Caco-2 (cell line): ENCODE measurements around the gene TMEM196. TPM values are rescaled to one million over a fixed set of nuclear protein-coding genes. Genes with fewer than 3 reads are reported as not detected.

Source experiments
- BruUV-seq: library from RNA; stranded (reverse); fragments of 400-500 nt; replicated peaks from 2 replicates; lab custom pipeline; 2021; lab: Mats Ljungman, UMichigan
- CTCF ChIA-PET: fragments of 300-600 bp; sonication (Branson Sonifier 250); formaldehyde crosslinking; loops from one replicate; lab custom pipeline; 2022; ENCODE audit warnings: antibody characterized with exemption; lab: Charles Lee
- POLR2A ChIA-PET: fragments of 300-600 bp; sonication (Branson Sonifier 250); formaldehyde crosslinking; loops from one replicate; lab custom pipeline; 2022; ENCODE audit warnings: antibody characterized with exemption; lab: Charles Lee
- DNase-seq, 2 experiments: peaks; one replicate each; pipeline versions ENCODE4 v3.0.0 to v3.0.0-alpha.2; 2020 to 2022
- H3K27me3 ChIP-seq: replicated peaks from 2 replicates; pipeline ENCODE4 v1.6.0; 2011; ENCODE audit warnings: low read length; ENCODE audit not compliant: control insufficient read depth, insufficient read depth
- H3K36me3 ChIP-seq: 2 replicates; pipeline ENCODE4 v1.5.1; 2011; ENCODE audit warnings: low read length; ENCODE audit not compliant: control insufficient read depth, insufficient read depth
- H3K4me1 ChIP-seq: fragments of 250-450 bp; sonication (Bioruptor Pico); 2 replicates; pipeline ENCODE4 v1.5.1; 2020; ENCODE audit warnings: mild to moderate bottlenecking
- H3K4me3 ChIP-seq: 2 replicates; pipeline ENCODE4 v1.5.1; 2011; ENCODE audit warnings: low read depth, mild to moderate bottlenecking, control low read depth, low read length
- H3K9me3 ChIP-seq: fragments of 250-450 bp; sonication (Bioruptor Pico); 2 replicates; pipeline ENCODE4 v1.5.1; 2020; ENCODE audit warnings: mild to moderate bottlenecking, moderate library complexity
- H3K27ac Mint-ChIP-seq: one replicate; pipeline ENCODE4 v1.8.0; 2022; ENCODE audit warnings: mixed read lengths; ENCODE audit not compliant: unreplicated experiment
- H3K27me3 Mint-ChIP-seq: one replicate; pipeline ENCODE4 v1.8.0; 2022; ENCODE audit warnings: mixed read lengths; ENCODE audit not compliant: insufficient read depth, unreplicated experiment
- H3K36me3 Mint-ChIP-seq: one replicate; pipeline ENCODE4 v1.8.0; 2022; ENCODE audit warnings: mild to moderate bottlenecking, mixed read lengths; ENCODE audit not compliant: insufficient read depth, unreplicated experiment
- H3K4me1 Mint-ChIP-seq: one replicate; pipeline ENCODE4 v1.8.0; 2022; ENCODE audit warnings: low read depth, mixed read lengths; ENCODE audit not compliant: unreplicated experiment
- H3K4me3 Mint-ChIP-seq: one replicate; pipeline ENCODE4 v1.8.0; 2022; ENCODE audit warnings: mild to moderate bottlenecking, moderate library complexity, mixed read lengths; ENCODE audit not compliant: unreplicated experiment
- H3K9me3 Mint-ChIP-seq: one replicate; pipeline ENCODE4 v1.8.0; 2022; ENCODE audit warnings: mixed read lengths; ENCODE audit not compliant: unreplicated experiment
- intact Hi-C: fragments of 100-400 bp; cut with micrococcal nuclease; formaldehyde crosslinking; loops from one replicate; pipeline ENCODE4 v1.10.0; 2022; ENCODE audit not compliant: unreplicated experiment
- total RNA-seq: library from RNA; stranded (reverse); gene quantifications from 2 replicates; pipeline ENCODE4 v1.2.3, GENCODE V29; 2022
- TF ChIP-seq, protein P1 (sequence below), 2 experiments: fragments of 200-600 bp in 1 of 2; IDR thresholded peaks; 1 replicate in 1 of 2; 2 replicates in 1 of 2; pipeline versions ENCODE4 v1.5.1 to v1.8.0; 2011 to 2022; ENCODE audit warnings: antibody characterized with exemption in 1 of 2, control low read depth in 1 of 2, inconsistent platforms in 1 of 2, low read depth in 1 of 2, low read length in 1 of 2, mild to moderate bottlenecking in 1 of 2, moderate library complexity in 1 of 2; ENCODE audit not compliant: insufficient read depth in 1 of 2, severe bottlenecking in 1 of 2, unreplicated experiment in 1 of 2

Gene TMEM196
- total RNA-seq, 1 experiment from 2014 or later: not detected

GRCh38 chr7:19708397-19709248, 64.8 kb downstream of the TMEM196 start, which contains the start of gene POLR1F:
TSS of gene POLR1F (minus strand) at chr7:19709037. CDS start at chr7:19709016, 21 bp downstream.
- Histone ChIP-seq H3K27me3 (no peaks in the 10 kb centered on the region), H3K9me3 (no peaks in the 10 kb centered on the region), H3K36me3 (no peaks in the 10 kb centered on the region), H3K4me1 (peaks cover 12% of the 10 kb centered on the region; the same call in 1 of the 2 replicates), H3K4me3 (peak within 1 kb of the TSS; percentile 77)
- H3K4me3 Mint-ChIP-seq: peak within 1 kb of the TSS; percentile 95
- DNase-seq: peak; percentile 93 to 97
- POLR2A ChIA-PET: interaction anchor here (0.6 to 1.0 kb wide), 6 partner anchors 15 to 979 kb away, joined by 3 to 9 read pairs (median 4); no protein-coding TSS in a partner anchor
- CTCF ChIA-PET: interaction anchor here (0.6 to 1.9 kb wide), 8 partner anchors 21 to 890 kb away, joined by 3 to 11 read pairs (median 4); no protein-coding TSS in a partner anchor
- TF ChIP-seq, protein P1, sequence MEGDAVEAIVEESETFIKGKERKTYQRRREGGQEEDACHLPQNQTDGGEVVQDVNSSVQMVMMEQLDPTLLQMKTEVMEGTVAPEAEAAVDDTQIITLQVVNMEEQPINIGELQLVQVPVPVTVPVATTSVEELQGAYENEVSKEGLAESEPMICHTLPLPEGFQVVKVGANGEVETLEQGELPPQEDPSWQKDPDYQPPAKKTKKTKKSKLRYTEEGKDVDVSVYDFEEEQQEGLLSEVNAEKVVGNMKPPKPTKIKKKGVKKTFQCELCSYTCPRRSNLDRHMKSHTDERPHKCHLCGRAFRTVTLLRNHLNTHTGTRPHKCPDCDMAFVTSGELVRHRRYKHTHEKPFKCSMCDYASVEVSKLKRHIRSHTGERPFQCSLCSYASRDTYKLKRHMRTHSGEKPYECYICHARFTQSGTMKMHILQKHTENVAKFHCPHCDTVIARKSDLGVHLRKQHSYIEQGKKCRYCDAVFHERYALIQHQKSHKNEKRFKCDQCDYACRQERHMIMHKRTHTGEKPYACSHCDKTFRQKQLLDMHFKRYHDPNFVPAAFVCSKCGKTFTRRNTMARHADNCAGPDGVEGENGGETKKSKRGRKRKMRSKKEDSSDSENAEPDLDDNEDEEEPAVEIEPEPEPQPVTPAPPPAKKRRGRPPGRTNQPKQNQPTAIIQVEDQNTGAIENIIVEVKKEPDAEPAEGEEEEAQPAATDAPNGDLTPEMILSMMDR (IDR thresholded peaks at IDR 0.05; ENCODE audit: insufficient read depth in 1 of 2, low read depth in 1 of 2, low read length in 1 of 2, severe bottlenecking in 1 of 2, unreplicated experiment in 1 of 2): peak; percentile 87 to 91
- no TSS peak for BruUV-seq
- peak within 1 kb of the TSS; percentile 93 for H3K27ac Mint-ChIP-seq
- no peaks in the 10 kb centered on the region for H3K36me3 Mint-ChIP-seq
- intact Hi-C loops: loop anchor here (1.0 to 2.0 kb wide), 3 partner anchors 38 to 940 kb away; no protein-coding TSS in a partner anchor
- peaks cover 28% of the 10 kb centered on the region for H3K4me1 Mint-ChIP-seq
- no peaks in the 10 kb centered on the region for H3K27me3 Mint-ChIP-seq
- H3K9me3 Mint-ChIP-seq: no peaks in the 10 kb centered on the region

GRCh38 chr7:19707240-19707639, 66.2 kb downstream of the TMEM196 start:
- TF ChIP-seq, protein P1 (IDR thresholded peaks at IDR 0.05; ENCODE audit: insufficient read depth in 1 of 2, low read depth in 1 of 2, low read length in 1 of 2, severe bottlenecking in 1 of 2, unreplicated experiment in 1 of 2): no peak
- intact Hi-C loops: no loop called here
- peak overlapping the region; percentile 93 for H3K27ac Mint-ChIP-seq
- POLR2A ChIA-PET: no interaction called here
- no TSS peak for BruUV-seq
- peaks cover 28% of the 10 kb centered on the region for H3K4me1 Mint-ChIP-seq
- no peaks in the 10 kb centered on the region for H3K9me3 Mint-ChIP-seq
- Histone ChIP-seq H3K27me3 (no peaks in the 10 kb centered on the region), H3K4me3 (no peak overlapping the region), H3K9me3 (no peaks in the 10 kb centered on the region), H3K36me3 (no peaks in the 10 kb centered on the region), H3K4me1 (peaks cover 12% of the 10 kb centered on the region; the same call in 1 of the 2 replicates)
- no peaks in the 10 kb centered on the region for H3K36me3 Mint-ChIP-seq
- CTCF ChIA-PET: no interaction called here
- H3K4me3 Mint-ChIP-seq: peak overlapping the region; percentile 95
- no peaks in the 10 kb centered on the region for H3K27me3 Mint-ChIP-seq
- DNase-seq: no peak

DNA sequence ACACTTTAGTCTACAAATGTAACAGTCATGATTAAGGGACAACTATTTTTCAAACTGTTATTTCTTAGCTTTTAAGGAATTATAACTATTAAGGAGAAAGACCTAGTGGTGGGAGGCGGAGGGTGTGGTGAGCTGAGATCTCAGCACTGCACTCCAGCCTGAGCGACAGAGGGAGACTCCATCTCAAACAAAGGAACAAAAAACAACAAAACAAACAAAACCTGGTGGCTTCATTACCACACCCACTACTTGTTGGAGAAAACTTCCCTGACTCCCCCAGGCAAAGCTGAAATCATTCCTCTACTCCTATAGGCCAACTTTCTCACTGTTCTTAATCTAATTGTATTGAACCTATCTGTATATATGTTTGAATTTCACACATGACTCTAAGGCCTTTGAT, 67.8 kb downstream of the TMEM196 start:
- Histone ChIP-seq H3K36me3 (no peaks in the 10 kb centered on the region), H3K9me3 (no peaks in the 10 kb centered on the region), H3K4me3 (no peak overlapping the region), H3K4me1 (peaks cover 12% of the 10 kb centered on the region; the same call in 1 of the 2 replicates), H3K27me3 (no peaks in the 10 kb centered on the region)
- TF ChIP-seq, protein P1 (IDR thresholded peaks at IDR 0.05; ENCODE audit: insufficient read depth in 1 of 2, low read depth in 1 of 2, low read length in 1 of 2, severe bottlenecking in 1 of 2, unreplicated experiment in 1 of 2): no peak
- no peaks in the 10 kb centered on the region for H3K27me3 Mint-ChIP-seq
- peaks cover 35% of the 10 kb centered on the region for H3K4me1 Mint-ChIP-seq
- ChIA-PET POLR2A (no interaction called here), CTCF (no interaction called here)
- H3K9me3 Mint-ChIP-seq: no peaks in the 10 kb centered on the region
- DNase-seq: no peak
- intact Hi-C loops: no loop called here
- no TSS peak for BruUV-seq
- no peak overlapping the region for H3K4me3 Mint-ChIP-seq
- no peak overlapping the region for H3K27ac Mint-ChIP-seq
- H3K36me3 Mint-ChIP-seq: no peaks in the 10 kb centered on the region
